GM12891 (cell line): ENCODE measurements around the gene SPIN3. TPM values are rescaled to one million over a fixed set of nuclear protein-coding genes. Genes with fewer than 3 reads are reported as not detected.
"Not testable (repeated sequence)": the region's sequence is repeated elsewhere in the genome, so short reads cannot be mapped to it uniquely, and the experiment has no call there.

ENCODE experiments used
- DNase-seq: peaks from one replicate; pipeline ENCODE4 v3.0.0; 2011; ENCODE audit warnings: low spot score; ENCODE audit not compliant: insufficient read length
- FAIRE-seq: peaks from 2 replicates; lab custom pipeline; 2011; peaks lifted over from hg19 to GRCh38; lab: Jason Lieb, UNC
- PAX5 ChIP-seq: IDR thresholded peaks from 2 replicates; pipeline ENCODE4 v1.6.1; 2011; ENCODE audit warnings: low read length, moderate library complexity, mild to moderate bottlenecking; ENCODE audit not compliant: insufficient read depth, severe bottlenecking
- POLR2A ChIP-seq: IDR thresholded peaks from 2 replicates; pipeline ENCODE4 v1.6.1; 2011; ENCODE audit warnings: low read depth, low read length, control low read depth
- POLR2AphosphoS5 ChIP-seq: IDR thresholded peaks from 2 replicates; pipeline ENCODE4 v1.6.1; 2011; ENCODE audit warnings: low read depth, low read length, control low read depth
- POU2F2 ChIP-seq: IDR thresholded peaks from 2 replicates; pipeline ENCODE4 v1.6.1; 2011; ENCODE audit warnings: low read depth, mild to moderate bottlenecking, control low read depth, low read length, moderate library complexity
- SPI1 ChIP-seq: IDR thresholded peaks from 2 replicates; pipeline ENCODE4 v1.6.1; 2011; ENCODE audit warnings: low read depth, low read length, control low read depth
- TAF1 ChIP-seq: IDR thresholded peaks from 2 replicates; pipeline ENCODE4 v1.6.1; 2011; ENCODE audit warnings: low read depth, low read length, control low read depth
- polyA plus RNA-seq: library from polyadenylated mRNA; unstranded; fragments of >200 nt; gene quantifications from one replicate; pipeline ENCODE4 v1.2.1, GENCODE V29; 2012; ENCODE audit warnings: low read depth, missing spikeins, inconsistent platforms; ENCODE audit not compliant: missing spikeins

The SPIN3 gene
- 9.3 TPM for polyA plus RNA-seq

- FAIRE-seq, result peak; percentile 93
Observed at GRCh38 chrX:56995271-56995994, at the start of gene SPIN3. SPIN3 (minus strand) TSS chrX:56995541; CDS start chrX:56994947, 594 bp downstream.

DNA sequence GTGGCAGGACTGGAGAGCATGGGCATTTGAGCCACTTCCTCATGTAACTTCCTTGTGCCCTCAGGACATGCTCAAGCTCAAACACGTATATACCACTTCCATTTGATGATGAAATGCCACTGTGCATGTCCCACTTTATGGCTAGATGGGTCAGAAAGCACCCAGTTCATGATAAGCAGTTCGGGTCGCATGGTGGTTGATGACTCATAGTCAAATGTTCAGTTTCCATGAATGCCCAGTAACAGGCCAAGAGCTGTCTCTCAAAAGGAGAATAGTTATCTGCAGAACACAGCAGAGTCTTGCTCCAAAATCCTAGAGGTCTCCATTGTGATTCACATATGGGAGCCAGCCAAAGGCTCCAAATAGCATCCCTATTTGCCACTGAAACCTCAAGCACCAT, 48.9 kb upstream of the SPIN3 start:
- DNase-seq, result no peak

More at GRCh38 chrX:56995271-56995994, at the start of gene SPIN3:
- DNase-seq, result peak; percentile 46
- TF ChIP-seq TAF1 (peak; percentile 75), POU2F2 (no peak), SPI1 (no peak), PAX5 (no peak), POLR2AphosphoS5 (peak; percentile 77), POLR2A (peak; percentile 50; the same call in 1 of the 2 replicates)

DNA sequence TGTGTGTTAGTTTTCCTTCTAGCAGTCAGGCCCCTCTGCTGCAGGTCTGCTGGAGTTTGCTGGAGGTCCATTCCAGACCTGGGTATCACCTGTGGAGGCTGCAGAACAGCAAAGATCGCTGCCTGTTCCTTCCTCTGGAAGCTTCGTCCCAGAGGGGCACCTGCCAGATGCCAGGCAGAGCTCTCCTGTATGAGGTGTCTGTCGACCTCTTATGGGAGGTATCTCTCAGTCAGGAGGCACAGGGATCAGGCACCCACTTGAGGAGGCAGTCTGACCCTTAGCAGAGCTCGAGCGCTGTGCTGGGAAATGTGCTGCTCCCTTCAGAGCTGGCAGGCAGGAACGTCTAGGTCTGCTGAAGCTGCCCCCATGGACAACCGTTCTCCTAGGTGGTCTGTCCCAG, 41.9 kb upstream of the SPIN3 start:
- not testable (repeated sequence) for DNase-seq, FAIRE-seq

More for the DNA sequence above, 48.9 kb upstream of the SPIN3 start:
- no peak for TF ChIP-seq POU2F2
- no peak for TF ChIP-seq PAX5
- no peak for TF ChIP-seq TAF1
- TF ChIP-seq POLR2AphosphoS5, result no peak
- no peak for TF ChIP-seq POLR2A
- TF ChIP-seq SPI1, result no peak
- FAIRE-seq, result no peak

- DNase-seq (no peak), FAIRE-seq (peak; percentile 55)
- TF ChIP-seq POLR2AphosphoS5 (no peak), POLR2A (no peak), PAX5 (no peak)
Observed at GRCh38 chrX:56994375-56995270, 718 bp downstream of the SPIN3 start.

DNA sequence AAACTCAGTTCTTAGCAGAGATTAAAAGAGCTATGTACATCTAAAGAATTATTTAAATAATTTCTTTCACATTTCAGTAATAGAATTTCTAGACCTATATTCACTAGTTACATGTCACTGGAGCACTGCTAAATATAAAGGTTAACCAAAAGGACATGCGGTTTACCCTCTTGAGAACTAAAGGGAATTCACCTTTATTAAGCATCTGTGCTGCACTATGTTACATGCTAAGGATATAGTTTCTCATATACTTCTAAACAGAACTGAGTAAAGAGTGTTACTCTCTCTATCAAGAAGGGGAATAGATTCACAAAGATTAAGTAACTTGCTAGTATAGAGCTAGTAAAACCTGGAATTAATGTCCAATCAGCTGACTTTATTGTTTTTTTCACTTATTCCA, 7.6 kb downstream of the SPIN3 start:
- FAIRE-seq (no peak), DNase-seq (no peak)
- TF ChIP-seq SPI1 (no peak), PAX5 (no peak), POLR2A (no peak), POLR2AphosphoS5 (no peak), POU2F2 (no peak), TAF1 (no peak)

- TF ChIP-seq PAX5 (no peak), SPI1 (no peak), POLR2A (no peak), POU2F2 (no peak), TAF1 (no peak), POLR2AphosphoS5 (no peak)
- no peak for FAIRE-seq
Observed at GRCh38 chrX:56986138-56986537, 9.2 kb downstream of the SPIN3 start.

DNA sequence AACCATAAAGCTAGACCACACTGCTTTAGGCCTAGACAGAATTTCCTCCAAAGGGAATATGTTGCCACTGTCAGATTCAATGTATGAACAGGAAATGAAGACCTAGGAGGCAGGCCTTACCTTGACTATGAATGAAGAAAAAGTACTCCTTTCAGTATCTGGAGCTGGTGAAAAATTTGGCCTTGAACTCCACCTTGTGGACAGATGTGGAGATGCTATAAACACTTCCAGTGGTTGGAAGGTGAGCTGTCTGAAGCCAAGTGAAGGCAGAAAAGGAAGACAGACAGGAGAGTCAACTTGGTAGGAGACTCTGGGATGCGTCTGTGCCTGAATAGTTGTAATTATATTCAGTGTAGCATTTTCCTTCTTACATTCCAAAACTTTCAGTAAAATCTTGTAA, 17.2 kb downstream of the SPIN3 start:
- DNase-seq, result no peak
- FAIRE-seq, result peak; percentile 84

More at GRCh38 chrX:56986138-56986537, 9.2 kb downstream of the SPIN3 start:
- no peak for DNase-seq

DNA sequence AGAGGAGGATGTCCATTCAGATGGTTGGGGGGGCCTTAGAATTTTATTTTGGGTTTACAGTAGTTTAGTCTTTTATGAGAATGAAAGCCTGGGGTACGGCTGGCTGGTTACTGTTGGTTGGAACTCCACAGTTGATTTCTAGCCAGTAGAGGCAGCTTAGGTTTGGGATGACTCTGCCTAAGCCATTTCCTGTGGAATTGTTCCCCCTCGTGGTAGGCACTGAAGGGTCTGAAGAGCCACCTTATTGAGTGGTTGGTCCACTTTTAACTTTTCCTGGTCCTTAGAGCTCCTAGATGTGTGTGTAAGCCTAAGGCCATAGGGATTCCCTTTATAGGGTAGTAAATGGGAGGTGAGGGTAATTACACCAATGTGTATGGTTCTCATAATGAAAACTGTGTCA, 19.7 kb downstream of the SPIN3 start:
- TF ChIP-seq POLR2AphosphoS5 (no peak), POLR2A (no peak), POU2F2 (no peak), TAF1 (no peak), SPI1 (no peak), PAX5 (no peak)
- no peak for FAIRE-seq
- no peak for DNase-seq

More for the DNA sequence above, 17.2 kb downstream of the SPIN3 start:
- TF ChIP-seq SPI1 (no peak), PAX5 (no peak), POLR2AphosphoS5 (no peak), TAF1 (no peak), POU2F2 (no peak)

DNA sequence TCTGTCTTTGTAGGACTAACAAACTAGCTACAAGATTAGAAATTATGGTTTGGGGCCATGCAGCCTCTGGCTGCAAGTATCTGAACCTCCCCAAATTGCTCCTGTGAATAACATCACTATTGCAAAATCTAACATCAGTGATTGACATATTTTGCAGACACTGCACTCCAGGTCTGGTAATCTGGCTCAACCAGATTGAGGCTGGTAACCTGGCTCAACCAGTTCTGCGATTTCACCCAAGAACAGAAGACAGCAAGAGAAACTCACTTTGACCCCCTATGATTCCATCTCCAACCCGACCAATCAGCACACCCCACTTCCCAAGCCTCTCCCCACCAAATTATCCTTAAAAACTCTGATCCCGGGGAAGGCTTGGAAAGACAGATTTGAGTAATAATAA, 20.9 kb downstream of the SPIN3 start:
- TF ChIP-seq POLR2AphosphoS5, result no peak
- TF ChIP-seq POLR2A, result no peak
- TF ChIP-seq POU2F2, result no peak
- TF ChIP-seq PAX5, result no peak
- TF ChIP-seq TAF1, result no peak
- no peak for TF ChIP-seq SPI1
- no peak for FAIRE-seq
- no peak for DNase-seq
